GM12801 (cell line): Measurements from ENCODE around the gene STOML1.

Experiments
- CTCF ChIP-seq: IDR thresholded peaks from one replicate; pipeline ENCODE4 v1.5.1; 2011; ENCODE audit warnings: control low read depth; ENCODE audit not compliant: insufficient read length; ENCODE audit errors: extremely low read depth

The STOML1 gene

GRCh38 chr15:73959801-73960200 lies 32.3 kb downstream of the STOML1 start:
- no peak for TF ChIP-seq CTCF

- no peak for TF ChIP-seq CTCF
Measured at GRCh38 chr15:73959012-73959581, 33.0 kb downstream of the STOML1 start.

- TF ChIP-seq CTCF: no peak
Measured at GRCh38 chr15:73957785-73958184, 34.3 kb downstream of the STOML1 start.

- no peak for TF ChIP-seq CTCF
Measured at GRCh38 chr15:73957276-73957675, 34.8 kb downstream of the STOML1 start.

- no peak for TF ChIP-seq CTCF
Measured at GRCh38 chr15:73956743-73957135, 35.4 kb downstream of the STOML1 start.

GRCh38 chr15:73955861-73956742 lies 36.0 kb downstream of the STOML1 start:
- TF ChIP-seq CTCF: no peak

- no peak for TF ChIP-seq CTCF
Measured at GRCh38 chr15:73955326-73955725, 36.8 kb downstream of the STOML1 start.
